ELF-1 (cell line): ENCODE measurements around the gene STYXL1.
A peak's percentile ranks its signal among the peaks of the same experiment; 100 is the strongest.

ENCODE experiments used
- DNase-seq: peaks from one replicate; pipeline ENCODE4 v3.0.0-alpha.2; 2016; ENCODE audit warnings: low read depth, low spot score

STYXL1 gene

GRCh38 chr7:75980430-75981202, 67.2 kb downstream of the STYXL1 start:
- no peak for DNase-seq

- DNase-seq = no peak
These were observed 67.9 kb downstream of the STYXL1 start for GRCh38 chr7:75979759-75980429.

GRCh38 chr7:75977743-75978142, 70.1 kb downstream of the STYXL1 start:
- no peak for DNase-seq

- DNase-seq = peak; percentile 46
These were observed 75.6 kb downstream of the STYXL1 start for GRCh38 chr7:75971961-75972763.

- no peak for DNase-seq
These were observed 76.4 kb downstream of the STYXL1 start for GRCh38 chr7:75971309-75971960.

GRCh38 chr7:75969704-75970498, 77.9 kb downstream of the STYXL1 start:
- DNase-seq = no peak

GRCh38 chr7:75969182-75969581, 78.6 kb downstream of the STYXL1 start:
- DNase-seq = no peak

- no peak for DNase-seq
These were observed 79.2 kb downstream of the STYXL1 start for GRCh38 chr7:75968561-75969001.

GRCh38 chr7:75968012-75968411, 79.8 kb downstream of the STYXL1 start:
- DNase-seq = no peak

- no peak for DNase-seq
These were observed 80.3 kb downstream of the STYXL1 start for GRCh38 chr7:75967487-75967997.

GRCh38 chr7:75967055-75967454, 80.7 kb downstream of the STYXL1 start:
- DNase-seq = no peak

GRCh38 chr7:75966190-75966961, 81.4 kb downstream of the STYXL1 start:
- no peak for DNase-seq

GRCh38 chr7:75965617-75966016, 82.2 kb downstream of the STYXL1 start:
- DNase-seq = no peak

GRCh38 chr7:75963381-75963995, 84.3 kb downstream of the STYXL1 start:
- no peak for DNase-seq

GRCh38 chr7:75962607-75963380, 85.0 kb downstream of the STYXL1 start:
- no peak for DNase-seq

GRCh38 chr7:75961218-75961617, 86.6 kb downstream of the STYXL1 start:
- DNase-seq = peak; percentile 26

- no peak for DNase-seq
These were observed 87.4 kb downstream of the STYXL1 start for GRCh38 chr7:75960372-75960771.

- DNase-seq = no peak
These were observed 88.8 kb downstream of the STYXL1 start for GRCh38 chr7:75958802-75959543.
